Non-pigmented ciliary epithelial cell (primary cell): ENCODE measurements around the gene GALNS.
"Not testable (repeated sequence)": the region's sequence is repeated elsewhere in the genome, so short reads cannot be mapped to it uniquely, and the experiment has no call there.

Experiments
- DNase-seq: peaks from one replicate; pipeline ENCODE4 v3.0.0-alpha.2; 2010; ENCODE audit warnings: low read depth

The GALNS gene

DNA sequence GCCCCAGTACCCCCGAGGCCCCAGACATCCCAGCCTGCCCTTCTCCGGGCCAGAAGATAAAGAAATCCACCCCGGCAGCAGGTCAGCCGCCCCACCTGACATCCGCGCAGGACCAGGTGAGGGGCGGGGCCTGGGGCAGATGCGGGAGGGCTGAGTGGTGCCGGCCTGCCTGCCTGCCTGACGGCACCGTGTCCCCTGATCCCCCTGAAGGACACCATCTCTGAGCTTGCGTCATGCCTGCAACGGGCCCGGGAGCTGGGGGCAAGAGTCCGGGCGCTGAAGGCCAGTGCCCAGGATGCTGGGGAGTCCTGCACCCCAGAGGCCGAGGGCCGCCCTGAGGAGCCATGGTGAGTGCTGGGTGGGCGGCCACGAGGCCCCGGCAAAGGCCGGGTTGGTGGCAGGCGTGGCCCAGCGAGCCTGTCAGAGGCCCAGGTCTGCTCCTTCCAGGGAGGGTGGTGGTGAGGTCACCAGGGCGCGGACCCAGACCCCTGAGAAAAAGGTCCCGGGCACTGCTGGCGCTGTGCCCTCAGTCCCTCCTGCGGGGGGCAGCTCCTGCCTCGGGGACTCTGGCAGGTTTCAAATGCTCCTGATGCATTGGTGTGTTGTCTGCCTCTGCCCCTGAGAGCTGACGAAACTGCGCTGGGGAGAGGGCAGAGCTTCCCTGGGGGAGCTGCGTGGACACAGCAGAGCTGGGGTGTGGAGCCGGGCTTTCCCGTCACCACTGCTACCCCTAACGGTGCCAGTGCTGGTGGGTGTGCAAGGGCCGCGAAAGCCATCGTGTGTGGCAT lies 52.0 kb downstream of the GALNS start:
- DNase-seq = no peak

DNA sequence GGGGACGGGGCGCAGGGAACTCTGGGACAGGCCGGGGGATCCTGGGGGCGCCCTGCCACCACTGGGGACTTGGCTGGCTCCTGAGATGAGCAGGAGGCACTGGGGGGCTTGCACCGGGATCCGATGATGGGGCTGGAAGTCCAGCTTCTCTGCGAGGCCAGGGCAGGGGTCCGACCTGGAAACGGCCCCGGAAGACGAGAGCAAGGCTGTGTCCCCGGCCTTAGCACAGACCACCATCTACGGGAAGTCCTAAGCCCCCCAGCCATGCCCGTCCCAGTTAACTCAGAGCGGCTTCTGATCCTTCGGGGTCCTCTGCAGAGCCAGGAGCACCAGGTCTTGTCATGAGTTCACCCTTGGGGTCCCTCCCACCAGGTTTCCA lies 52.6 kb downstream of the GALNS start:
- DNase-seq = no peak

DNA sequence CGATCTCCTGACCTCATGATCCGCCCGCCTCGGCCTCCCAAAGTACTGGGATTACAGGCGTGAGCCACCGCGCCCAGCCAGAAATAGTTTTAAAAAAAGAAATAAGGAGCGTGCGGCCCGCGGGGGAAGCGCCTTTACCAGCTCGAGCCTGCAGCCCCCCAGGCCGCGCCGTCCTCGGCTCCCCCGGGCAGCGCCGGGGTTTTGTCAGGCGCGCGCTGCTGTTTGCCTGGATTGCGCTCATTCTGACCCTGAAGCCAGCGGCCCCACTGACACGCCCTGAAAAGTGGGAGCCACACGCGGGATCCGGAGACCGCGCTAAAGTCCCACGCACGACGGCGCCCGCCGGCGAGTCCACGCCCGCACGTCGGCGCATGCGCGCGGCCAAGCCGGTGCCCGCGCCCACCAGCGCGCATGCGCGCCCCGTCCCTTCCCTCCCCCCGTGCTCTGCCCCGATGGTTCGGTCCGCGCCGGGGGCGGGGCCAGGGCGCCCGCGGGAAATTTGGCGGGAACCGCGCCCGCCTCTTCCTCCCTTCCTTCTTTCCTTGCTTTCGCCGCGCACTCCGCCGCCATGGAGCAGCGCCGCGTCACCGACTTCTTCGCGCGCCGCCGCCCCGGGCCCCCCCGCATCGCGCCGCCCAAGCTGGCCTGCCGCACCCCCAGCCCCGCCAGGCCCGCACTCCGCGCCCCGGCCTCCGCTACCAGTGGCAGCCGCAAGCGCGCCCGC lies 53.3 kb downstream of the GALNS start, which contains the start of gene CDT1:
Gene CDT1, plus strand, starts transcription at position 526 of the 724 bp plus-strand sequence. Its CDS starts 43 bp downstream, at position 569.
- no peak for DNase-seq

DNA sequence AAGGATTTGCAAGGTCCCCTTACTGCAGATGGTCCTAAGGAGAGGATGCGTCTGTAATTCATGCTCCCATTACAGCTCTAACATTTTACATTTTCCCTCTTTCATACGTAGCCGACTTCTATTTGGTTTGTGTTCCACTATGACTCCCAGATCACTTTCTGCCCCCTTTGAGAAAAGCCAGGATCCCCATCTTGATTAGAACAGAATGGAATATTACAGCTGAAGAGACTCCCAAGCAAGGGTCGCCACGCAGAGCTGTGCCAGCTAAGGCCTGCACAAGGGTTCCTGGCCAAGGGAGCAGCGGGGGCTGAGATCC lies 56.5 kb downstream of the GALNS start:
- DNase-seq = no peak

DNA sequence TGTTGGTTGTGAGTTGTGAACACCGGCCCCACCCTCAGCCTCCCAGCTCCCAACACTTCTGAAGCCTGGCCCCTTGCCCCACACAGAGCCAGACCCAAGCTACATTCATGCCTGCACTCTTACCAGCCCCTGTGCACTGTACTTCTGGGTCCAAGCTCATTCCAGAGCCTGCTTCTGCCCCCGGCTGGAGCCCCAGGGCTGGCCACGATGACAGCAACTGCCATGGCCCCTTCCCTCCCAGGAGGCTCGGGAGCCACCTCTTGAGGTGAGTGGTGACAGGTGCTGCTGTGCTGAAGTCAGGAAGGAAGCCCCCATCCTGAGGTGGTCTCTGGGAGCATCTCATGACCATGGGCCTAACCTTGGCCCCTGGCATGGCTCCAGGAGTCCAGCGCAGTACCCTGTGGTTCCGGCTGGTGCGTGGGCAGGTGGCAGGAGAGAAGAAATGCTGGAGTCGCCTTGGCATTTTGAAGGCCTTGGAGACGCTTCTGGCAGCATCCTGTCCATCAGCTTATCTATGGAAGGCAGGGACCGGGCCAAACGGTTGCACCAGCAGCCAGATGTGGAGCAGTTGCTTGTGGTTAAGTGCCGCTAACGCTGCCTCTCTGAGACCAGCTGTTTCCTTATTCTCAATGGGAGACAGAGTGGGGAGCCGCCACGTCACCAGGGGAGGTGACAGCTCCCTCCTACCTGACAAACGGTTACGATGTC lies 57.0 kb downstream of the GALNS start:
- DNase-seq = no peak

DNA sequence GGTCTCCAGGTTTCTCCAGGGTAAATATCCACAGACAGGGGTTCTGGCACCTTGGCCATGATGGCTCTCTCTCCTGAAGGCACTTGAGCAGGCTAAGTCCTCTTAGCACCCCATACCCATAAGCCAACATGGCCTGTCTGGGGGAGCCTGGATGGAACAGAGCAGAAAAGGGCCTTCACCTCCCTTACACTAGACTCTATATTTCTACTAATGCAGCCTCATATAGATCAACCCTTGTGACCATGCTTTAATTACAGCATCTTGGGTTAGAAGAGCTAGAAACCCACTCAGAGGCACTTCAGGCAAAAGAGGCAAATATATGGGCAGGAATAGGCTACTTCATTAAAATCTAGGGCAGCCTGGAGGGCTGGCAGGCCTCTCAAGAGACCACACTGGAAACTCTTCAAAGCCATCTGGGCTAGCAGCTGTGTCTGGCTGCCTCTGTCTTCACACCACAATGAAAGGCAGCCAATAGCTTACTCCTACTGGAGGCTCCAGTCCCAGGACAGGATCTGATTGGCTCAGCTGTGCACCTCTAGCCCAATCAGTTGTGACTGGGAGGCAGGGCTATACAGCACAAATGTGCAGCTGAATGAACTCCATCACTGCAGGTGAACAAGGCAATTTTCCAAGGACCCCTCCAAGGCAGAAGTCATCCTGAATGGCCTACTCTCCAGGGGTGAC lies 57.8 kb downstream of the GALNS start:
- no peak for DNase-seq

DNA sequence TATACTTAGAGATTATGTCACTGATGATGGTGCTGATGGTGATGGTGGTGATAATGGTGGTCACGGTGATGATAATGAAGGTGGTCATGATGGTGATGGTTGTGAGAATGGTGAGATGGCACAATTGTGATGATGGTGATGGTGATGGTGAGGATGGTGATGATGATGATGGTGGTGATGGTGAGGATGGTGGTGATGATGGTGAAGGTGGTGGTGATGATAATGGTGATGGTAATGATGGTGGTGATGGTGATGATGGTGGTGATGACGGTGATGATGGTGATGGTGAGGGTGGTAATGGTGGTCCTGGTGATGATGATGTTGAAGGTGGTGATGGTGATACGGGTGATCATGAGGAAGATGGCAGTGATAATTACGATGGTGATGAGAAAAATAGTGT lies 58.7 kb downstream of the GALNS start:
- no peak for DNase-seq

DNA sequence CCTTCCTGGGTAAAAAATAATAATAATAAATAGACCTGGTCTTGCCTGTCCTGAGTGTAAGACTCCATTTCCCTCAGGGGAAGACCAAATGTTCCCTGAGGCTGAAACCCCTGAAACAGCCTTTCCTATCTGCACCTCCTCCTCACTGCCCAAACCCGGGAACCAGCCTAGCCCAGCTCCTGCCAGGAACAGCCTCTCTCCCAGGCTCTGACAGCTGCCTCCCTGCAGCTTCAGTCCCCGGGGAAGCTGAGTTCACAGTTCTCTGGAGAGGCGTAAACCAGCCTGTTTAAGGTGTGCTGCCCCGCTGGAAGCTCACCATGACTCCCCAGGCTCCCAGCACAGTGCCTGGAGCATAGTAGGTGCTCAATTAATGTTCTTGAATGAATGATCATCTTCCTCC lies 60.5 kb downstream of the GALNS start:
- DNase-seq = no peak

DNA sequence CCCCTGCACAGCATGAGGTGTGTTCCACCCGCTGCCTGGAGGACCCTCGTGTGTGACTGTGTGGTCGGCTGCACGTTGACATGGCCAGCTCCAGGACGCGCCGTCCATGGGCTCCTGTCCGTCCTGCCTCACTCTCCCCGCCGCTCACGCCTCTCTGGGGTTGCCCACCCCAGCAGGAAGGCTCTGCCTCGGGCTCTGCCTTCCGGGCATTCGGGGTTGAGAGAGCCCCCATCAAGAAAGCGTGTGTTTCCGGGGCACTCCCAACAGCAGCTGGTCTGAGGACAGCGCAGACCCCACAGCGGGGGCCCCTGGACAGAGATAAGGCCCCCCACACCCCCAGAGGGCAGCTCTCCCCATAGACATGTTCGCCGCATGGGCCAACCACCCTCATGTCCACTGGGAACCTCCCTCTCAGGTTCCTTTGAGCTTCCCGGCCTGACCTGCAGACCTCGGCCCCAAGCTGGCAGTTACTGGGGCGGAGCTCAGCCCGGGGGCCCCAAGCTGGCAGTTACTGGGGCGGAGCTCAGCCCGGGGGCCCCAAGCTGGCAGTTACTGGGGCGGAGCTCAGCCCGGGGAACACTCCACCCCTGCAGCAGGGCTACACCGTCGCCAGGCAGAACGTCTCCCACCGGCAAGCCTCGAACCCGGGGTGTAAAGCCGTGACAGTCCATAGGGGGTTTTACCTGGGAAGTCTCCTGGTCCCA lies 63.3 kb downstream of the GALNS start:
- DNase-seq = no peak

DNA sequence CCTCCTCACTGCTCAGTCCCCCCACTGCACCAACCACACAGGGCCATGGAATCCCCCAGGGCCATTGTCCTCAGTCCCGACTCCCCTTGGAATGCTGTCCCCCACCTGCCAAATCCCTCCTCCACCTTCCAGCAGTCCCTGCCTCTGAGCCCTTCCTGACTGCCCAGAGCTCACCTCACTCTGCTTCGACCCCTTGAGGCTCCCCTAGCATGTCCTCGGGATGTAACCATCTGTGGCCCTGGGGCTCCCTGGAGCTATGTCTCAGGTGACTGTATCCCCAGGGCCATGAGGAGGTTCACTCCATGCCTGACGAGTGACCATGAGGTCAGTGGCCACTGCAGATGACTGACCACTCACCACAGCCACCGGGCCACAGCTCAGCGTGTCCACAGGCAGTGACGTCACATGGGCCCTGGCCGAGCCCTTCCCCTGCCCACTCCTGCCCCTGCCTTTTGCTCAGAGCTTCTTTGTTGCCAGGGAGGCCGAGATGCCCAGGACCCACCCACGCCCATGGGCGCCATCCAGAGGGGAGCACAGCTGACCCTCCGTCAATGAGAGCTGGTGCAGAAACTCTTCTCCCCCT lies 64.0 kb downstream of the GALNS start:
- no peak for DNase-seq

DNA sequence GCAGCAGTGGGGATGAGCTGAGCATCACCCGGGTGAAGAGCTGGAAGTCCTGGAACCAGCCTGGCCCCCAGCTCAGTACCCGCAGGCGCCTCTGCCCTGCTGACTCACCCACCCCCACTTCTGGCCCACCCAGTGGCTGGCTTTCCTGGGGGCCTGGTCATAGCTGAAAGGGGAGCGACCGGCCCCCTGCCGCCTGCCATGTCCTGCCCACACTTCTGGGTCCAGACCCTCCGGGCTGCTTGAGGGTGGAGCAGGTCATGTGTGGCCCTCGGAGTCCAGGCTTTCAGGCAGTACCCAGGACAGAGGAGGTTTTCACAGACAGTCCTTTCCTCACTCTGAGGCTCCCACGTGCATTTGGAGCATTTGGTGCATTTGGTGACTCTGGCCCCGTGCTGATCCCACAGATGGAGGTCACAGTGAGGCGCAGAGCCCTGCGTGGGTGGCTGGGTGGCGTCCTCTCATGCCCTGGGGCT lies 64.6 kb downstream of the GALNS start:
- no peak for DNase-seq

DNA sequence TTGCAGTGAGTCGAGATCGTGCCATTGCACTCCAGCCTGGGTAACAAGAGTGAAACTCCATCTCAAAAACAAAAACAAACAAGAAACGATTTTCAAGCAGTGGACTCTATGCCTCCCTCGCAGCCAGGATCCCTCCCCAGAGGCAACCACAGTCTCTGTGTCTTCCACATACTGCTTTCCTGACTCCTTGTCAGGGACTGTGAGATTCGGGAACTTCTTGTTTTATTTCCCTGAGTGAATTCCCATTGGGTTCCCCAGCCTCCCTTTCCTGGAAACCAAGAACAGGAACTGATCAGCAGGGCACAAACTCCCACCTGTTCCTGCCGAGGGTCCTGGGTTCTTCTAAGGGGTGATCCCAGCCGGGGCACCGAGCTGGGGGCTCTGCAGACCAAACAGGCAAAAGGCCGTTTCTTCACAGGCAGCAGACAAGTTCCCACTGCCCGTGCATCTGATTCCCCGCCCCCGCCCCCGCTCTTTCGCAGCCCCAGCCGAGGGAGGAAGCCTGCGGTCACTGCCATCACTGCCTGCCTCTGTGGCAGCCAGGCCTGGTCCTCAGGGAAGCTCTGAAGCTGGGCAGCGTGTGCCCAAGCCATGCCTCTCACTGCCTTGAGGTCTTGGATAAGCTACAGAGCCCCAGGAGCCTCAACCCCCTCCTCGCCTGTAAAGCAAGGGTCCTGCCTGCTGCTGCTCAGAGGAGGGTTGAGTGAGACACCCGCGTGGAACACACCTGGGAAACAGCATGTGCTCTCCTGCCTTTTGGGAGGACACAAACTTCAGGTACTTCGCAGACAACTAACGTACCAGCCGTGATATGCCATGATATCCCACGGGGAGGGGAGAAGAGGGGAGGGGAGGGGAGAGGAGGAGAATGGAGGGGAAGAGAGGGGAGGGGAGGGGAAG lies 66.2 kb downstream of the GALNS start:
- no peak for DNase-seq

DNA sequence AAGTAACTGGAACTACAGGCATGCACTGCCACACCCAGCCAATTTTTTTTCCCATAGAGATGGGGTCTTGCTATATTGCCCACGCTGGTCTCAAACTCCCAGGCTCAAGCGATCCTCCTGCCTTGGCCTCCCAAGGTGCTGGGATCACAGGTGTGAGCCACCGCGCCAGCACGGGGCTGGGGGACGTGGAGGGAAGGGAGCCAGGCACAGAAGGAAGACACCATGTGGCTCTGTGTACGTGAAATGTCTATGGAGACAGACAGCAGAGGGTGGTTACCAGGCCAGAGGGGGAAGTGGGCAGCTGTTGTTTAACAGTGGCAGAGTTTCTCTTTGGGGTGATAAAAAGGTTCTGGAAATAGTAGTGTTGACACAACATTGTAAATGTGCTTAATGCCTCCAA lies 67.2 kb downstream of the GALNS start:
- DNase-seq = no peak

DNA sequence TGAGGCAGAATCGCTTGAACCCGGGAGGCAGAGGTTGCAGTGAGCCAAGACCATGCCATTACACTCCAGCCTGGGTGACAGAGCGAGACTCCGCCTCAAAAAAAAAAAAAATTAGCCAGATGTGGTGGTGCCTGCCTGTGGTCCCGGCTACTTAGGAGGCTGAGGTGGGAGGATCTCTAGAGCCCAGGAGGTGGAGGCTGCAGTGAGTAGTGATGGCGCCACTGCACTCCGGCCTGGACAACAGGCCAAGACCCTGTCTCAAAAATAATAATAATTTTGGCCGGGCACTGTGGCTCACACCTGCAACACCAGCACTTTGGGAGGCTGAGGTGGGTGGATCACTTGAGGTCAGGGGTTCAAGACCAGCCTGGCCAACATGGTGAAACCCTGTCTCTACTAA lies 68.0 kb downstream of the GALNS start:
- not testable (repeated sequence) for DNase-seq

DNA sequence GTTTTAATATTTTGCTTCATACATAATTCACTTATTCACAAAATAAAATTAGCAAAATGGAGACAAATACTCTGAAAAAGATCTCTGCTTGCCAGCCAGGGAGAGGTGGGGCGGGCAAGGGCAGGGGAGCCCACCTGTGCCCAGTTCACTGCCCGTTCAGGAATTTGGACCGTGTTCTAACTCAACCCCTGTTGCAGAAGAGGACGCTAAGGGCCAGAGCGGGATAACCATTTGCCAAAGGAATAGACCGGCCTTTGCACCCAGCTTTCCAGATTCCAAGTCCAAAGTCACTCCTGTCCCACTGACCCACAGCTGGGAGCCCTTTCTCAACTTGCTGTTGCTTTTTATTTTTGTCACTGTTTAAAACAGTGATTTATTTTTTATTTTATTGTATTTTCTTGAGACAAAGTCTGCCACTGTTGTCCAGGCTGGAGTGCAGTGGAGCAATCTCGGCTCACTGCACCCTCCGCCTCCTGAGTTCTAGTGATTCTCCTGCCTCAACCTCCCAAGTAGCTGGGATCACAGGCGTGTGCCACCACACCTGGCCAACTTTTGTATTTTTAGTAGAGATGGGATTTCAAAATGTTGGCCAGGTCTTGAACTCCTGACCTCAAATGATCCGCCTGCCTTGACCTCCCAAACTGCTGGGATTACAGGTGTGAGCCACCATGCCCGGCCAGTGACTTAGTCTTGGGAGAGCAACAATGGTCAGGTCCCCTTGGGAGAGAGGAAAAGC lies 69.0 kb downstream of the GALNS start:
- DNase-seq = no peak

DNA sequence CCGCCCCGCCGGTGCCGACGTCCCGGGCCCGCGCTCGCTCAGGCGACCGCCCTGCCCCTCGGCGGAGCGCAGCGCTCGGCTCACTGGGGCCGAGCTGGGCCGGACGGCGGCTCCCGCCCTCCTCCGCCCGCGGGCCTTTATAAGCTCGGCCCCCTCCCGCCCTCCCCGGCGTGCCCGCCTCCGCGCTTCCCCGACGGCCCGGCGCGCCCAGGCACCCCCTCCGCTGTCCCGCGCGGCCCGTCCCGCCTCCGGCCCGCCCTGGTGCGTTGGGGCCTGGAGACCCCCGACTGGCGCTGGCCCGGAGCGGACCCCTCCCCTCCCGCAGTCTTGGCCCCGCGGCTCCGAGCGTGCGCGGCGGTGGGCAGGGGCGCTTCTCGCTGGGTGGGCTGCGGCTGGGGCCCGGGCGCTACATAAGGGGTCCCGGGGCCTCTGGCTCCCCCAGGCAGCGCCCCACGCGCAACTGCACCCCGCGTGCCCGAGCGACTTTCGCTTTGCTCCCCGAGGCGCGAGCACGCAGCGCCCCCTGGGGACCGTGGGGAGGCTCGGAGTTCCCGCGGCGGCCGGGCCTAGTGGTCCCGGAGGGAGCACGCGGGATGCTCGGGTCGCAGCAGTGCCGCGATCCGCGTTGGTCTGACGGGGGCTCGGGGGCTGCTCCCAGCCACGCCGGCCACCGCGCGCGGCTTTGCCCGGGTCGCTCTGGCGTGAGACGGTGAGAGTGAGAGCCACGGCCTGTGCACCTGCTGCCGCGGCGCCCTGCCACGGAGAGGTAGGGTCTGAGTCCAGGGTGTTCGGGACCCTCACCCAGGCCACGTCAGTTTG lies 71.4 kb downstream of the GALNS start, which contains the start of gene PIEZO1:
Gene PIEZO1, minus strand, starts transcription at position 115 of the 819 bp plus-strand sequence. CDS start 256 bp downstream, outside the sequence.
- no peak for DNase-seq

DNA sequence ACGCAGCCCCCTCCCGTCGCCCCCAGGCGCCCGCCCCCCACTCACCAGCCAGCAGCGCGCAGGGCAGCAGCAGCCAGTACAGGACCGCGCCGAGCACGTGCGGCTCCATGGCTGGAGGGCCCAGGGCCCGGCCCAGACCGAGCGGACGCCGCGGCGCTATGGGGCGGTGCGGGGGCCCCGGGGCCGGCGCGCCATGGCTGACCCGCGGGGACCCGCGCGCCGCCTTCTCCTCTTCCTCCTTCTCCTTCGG lies 72.0 kb downstream of the GALNS start:
- no peak for DNase-seq

DNA sequence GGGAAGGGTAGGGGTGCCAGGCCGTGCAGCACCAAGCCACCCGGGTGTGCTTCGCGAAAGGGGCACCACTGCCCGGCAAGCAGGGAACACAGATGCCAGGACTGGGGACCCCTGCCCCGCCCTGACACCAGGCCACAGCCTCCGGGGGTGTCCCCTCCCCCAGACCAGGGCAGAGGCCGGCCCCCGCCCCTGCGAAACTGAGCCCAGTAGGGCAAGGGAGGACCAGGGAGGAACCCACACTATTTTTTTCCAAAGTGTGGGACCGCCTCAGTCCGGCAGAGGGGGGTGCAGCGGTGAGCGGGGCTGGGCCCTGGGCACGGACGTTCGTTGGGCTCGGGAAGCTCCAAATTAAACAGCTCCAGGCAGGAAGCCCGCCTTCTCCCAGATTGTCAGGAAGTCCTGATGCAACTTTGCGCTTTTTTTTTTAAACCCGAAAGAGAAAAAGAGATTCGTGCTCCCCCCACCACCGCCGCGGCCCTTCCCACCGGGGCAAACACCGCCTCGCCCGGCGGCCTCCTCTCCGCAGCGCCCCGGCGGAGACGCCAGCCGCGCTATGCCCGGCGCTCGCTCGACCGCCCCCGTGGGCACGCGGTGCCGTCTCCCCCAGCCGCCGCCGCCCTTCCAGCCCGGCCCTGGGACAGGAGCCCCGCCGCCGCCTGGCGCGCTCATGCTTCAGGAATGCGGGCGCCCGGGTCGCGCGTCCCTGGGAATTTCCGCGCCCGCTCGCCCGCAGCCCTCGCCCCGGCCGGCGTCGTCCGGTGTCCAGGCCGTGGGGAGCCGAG lies 72.5 kb downstream of the GALNS start:
- DNase-seq = no peak
